Neural crest cell (in vitro differentiated cells): ENCODE data around the gene MRPL43. TPM values are rescaled to one million over a fixed set of nuclear protein-coding genes. Genes with fewer than 3 reads are reported as not detected.

Source experiments
- DNase-seq: peaks from one replicate; pipeline ENCODE4 v3.0.0; 2021; ENCODE audit warnings: low read depth, mixed read lengths, low spot score
- H3K27ac Mint-ChIP-seq: one replicate; pipeline ENCODE4 v1.8.0; 2021; ENCODE audit warnings: mild to moderate bottlenecking, mixed read lengths; ENCODE audit not compliant: unreplicated experiment
- H3K27me3 Mint-ChIP-seq: 2 replicates; pipeline ENCODE4 v1.8.0; 2021; ENCODE audit warnings: low read depth, mild to moderate bottlenecking, mixed read lengths
- H3K36me3 Mint-ChIP-seq: 2 replicates; pipeline ENCODE4 v1.8.0; 2021; ENCODE audit warnings: low read depth, mild to moderate bottlenecking, mixed read lengths
- H3K4me1 Mint-ChIP-seq: 2 replicates; pipeline ENCODE4 v1.8.0; 2021; ENCODE audit warnings: mixed read lengths
- H3K4me3 Mint-ChIP-seq: one replicate; pipeline ENCODE4 v1.8.0; 2021; ENCODE audit warnings: mild to moderate bottlenecking, mixed read lengths
- H3K9me3 Mint-ChIP-seq: 2 replicates; pipeline ENCODE4 v1.8.0; 2021; ENCODE audit warnings: mixed read lengths
- microRNA-seq: library from miRNA; unstranded; fragments of <30 nt; microRNA quantifications from one replicate; pipeline ENCODE4, GENCODE V29; 2020
- total RNA-seq: library from RNA; stranded (reverse); gene quantifications from 2 replicates; pipeline ENCODE4 v1.2.1, GENCODE V29; 2021
- TF ChIP-seq, protein P1 (sequence below): fragments of 200-600 bp; sonication (generic); conservative IDR thresholded peaks from 2 replicates; pipeline ENCODE4 v1.5.0; 2021; ENCODE audit warnings: antibody characterized with exemption, mild to moderate bottlenecking

MRPL43 gene
- total RNA-seq, 1 donor from 2014 or later = 64.0 TPM

DNA sequence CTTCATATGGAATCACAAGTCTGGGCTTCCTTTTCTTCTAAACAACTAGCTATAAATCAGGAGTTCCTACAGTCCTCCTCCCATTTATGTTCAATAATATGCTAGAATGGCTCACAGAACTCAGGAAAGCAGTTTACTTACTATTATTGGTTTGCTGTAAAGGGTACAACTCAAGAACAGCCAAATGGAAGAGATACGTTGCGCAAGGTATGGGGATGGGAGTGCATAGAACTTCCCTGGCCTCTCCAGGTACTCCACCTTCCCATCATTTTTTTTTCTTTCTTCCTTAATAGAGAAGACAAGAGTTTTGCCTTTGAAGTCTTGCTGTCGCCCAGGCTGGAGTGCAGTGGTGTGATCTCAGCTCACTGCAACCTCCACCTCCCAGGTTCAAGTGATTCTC, 45.1 kb downstream of the MRPL43 start:
- Mint-ChIP-seq H3K4me1 (no peaks in the 10 kb centered on the region), H3K27me3 (no peaks in the 10 kb centered on the region), H3K27ac (no peak overlapping the region), H3K36me3 (peaks cover 16% of the 10 kb centered on the region), H3K4me3 (no peak overlapping the region), H3K9me3 (no peaks in the 10 kb centered on the region)
- TF ChIP-seq, protein P1, sequence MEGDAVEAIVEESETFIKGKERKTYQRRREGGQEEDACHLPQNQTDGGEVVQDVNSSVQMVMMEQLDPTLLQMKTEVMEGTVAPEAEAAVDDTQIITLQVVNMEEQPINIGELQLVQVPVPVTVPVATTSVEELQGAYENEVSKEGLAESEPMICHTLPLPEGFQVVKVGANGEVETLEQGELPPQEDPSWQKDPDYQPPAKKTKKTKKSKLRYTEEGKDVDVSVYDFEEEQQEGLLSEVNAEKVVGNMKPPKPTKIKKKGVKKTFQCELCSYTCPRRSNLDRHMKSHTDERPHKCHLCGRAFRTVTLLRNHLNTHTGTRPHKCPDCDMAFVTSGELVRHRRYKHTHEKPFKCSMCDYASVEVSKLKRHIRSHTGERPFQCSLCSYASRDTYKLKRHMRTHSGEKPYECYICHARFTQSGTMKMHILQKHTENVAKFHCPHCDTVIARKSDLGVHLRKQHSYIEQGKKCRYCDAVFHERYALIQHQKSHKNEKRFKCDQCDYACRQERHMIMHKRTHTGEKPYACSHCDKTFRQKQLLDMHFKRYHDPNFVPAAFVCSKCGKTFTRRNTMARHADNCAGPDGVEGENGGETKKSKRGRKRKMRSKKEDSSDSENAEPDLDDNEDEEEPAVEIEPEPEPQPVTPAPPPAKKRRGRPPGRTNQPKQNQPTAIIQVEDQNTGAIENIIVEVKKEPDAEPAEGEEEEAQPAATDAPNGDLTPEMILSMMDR = no peak
- no peak for DNase-seq

DNA sequence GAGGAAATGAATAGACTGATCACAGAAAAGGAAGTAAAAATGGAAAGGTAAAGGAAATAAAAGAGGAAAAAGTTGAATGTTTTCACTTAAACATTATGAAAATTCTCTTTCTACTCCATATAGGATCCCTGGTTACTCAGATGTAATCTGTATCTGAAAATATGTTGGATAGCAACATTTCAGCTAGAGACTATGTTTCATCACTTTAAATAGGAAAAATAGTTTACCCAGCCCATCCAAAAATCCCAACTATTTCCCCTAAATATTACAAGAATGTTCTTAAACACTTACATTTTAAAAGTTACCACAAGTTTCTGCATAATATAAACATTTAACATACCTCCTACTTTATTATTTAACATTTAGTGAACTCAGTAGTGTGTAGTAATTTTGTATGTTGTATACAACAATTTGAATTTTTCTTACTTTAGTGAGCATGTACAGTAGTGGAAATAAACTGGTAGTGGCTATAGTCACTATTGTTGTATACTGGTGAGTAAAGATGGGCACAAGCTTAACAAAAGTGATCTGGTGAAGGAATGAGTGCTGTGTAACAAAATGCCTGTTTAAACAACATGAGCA, 47.4 kb downstream of the MRPL43 start:
- TF ChIP-seq, protein P1 = no peak
- no peak for DNase-seq
- H3K36me3 Mint-ChIP-seq = peaks cover 12% of the 10 kb centered on the region
- no peak overlapping the region for H3K27ac Mint-ChIP-seq
- H3K9me3 Mint-ChIP-seq = no peaks in the 10 kb centered on the region
- H3K4me1 Mint-ChIP-seq = no peaks in the 10 kb centered on the region
- no peaks in the 10 kb centered on the region for H3K27me3 Mint-ChIP-seq
- no peak overlapping the region for H3K4me3 Mint-ChIP-seq

Small RNAs within 50 kb of the gene (microRNA-seq; reads per million reads assigned to microRNA genes)
- gene MIR608 = not detected

Other genes with a start within 250 kb of the MRPL43 start
- gene PAX2, start 241.9 kb downstream of the MRPL43 start, total RNA-seq = 1.0 and 1.5 TPM in 2 replicates
- gene SLF2, start 74.5 kb downstream of the MRPL43 start, total RNA-seq = 39.6 and 40.6 TPM in 2 replicates
- gene SEMA4G, start 18.0 kb downstream of the MRPL43 start, total RNA-seq = 7.0 and 9.1 TPM in 2 replicates
- gene TWNK, start within 50 bp of the MRPL43 start, total RNA-seq = 14.3 and 14.6 TPM in 2 replicates
- 70.8 and 71.0 TPM in 2 replicates for gene LZTS2, start 12.3 kb upstream of the MRPL43 start, total RNA-seq
- 0.50 and 0.68 TPM in 2 replicates for gene PDZD7, start 43.6 kb upstream of the MRPL43 start, total RNA-seq
- gene SFXN3, start 43.7 kb upstream of the MRPL43 start, total RNA-seq = 1.9 and 2.1 TPM in 2 replicates
- 1.4 and 2.9 TPM in 2 replicates for gene KAZALD1, start 74.5 kb upstream of the MRPL43 start, total RNA-seq
- 0.16 and 0.33 TPM in 2 replicates for gene TLX1, start 143.8 kb upstream of the MRPL43 start, total RNA-seq
- 1.0 and 1.1 TPM in 2 replicates for gene LBX1, start 242.0 kb upstream of the MRPL43 start, total RNA-seq